Liver (tissue), 9 donors: ENCODE results near the gene HOXD13. TPM values are rescaled to one million over a fixed set of nuclear protein-coding genes. Genes with fewer than 3 reads are reported as not detected.

Source experiments
- DNase-seq: peaks from one replicate; pipeline ENCODE4 v3.0.0-alpha.2; 2017; ENCODE audit warnings: low spot score
- H3K27ac ChIP-seq, 2 donors: one replicate each; pipeline ENCODE4 v1.7.0; 2013; ENCODE audit warnings: inconsistent platforms in 2 of 2, low read length in 2 of 2, control low read depth in 1 of 2, low read depth in 1 of 2, mild to moderate bottlenecking in 1 of 2
- H3K27me3 ChIP-seq, 4 donors: one replicate each; pipeline versions ENCODE4 v1.6.1 to v1.7.0; 2013; ENCODE audit warnings: low read length in 3 of 4, inconsistent platforms in 1 of 4, mild to moderate bottlenecking in 1 of 4, moderate library complexity in 1 of 4; ENCODE audit not compliant: control insufficient read depth in 4 of 4, insufficient read depth in 4 of 4
- H3K36me3 ChIP-seq, 4 donors: one replicate each; pipeline versions ENCODE4 v1.6.1 to v1.7.0; 2013; ENCODE audit warnings: low read length in 3 of 4, mild to moderate bottlenecking in 3 of 4, low read depth in 1 of 4, moderate library complexity in 1 of 4; ENCODE audit not compliant: control insufficient read depth in 4 of 4, insufficient read depth in 3 of 4
- H3K4me1 ChIP-seq, 4 donors: one replicate each; pipeline versions ENCODE4 v1.6.1 to v1.7.0; 2013; ENCODE audit warnings: low read length in 3 of 4, mild to moderate bottlenecking in 3 of 4, moderate library complexity in 1 of 4; ENCODE audit not compliant: control insufficient read depth in 4 of 4, insufficient read depth in 4 of 4
- H3K4me3 ChIP-seq, 3 donors: one replicate each; pipeline versions ENCODE4 v1.6.1 to v1.7.0; 2013; ENCODE audit warnings: low read length in 3 of 3, control low read depth in 1 of 3, low read depth in 1 of 3, mild to moderate bottlenecking in 1 of 3
- H3K9ac ChIP-seq, 2 donors: one replicate each; pipeline ENCODE4 v1.7.0; 2013; ENCODE audit warnings: low read length in 2 of 2, mild to moderate bottlenecking in 2 of 2, moderate library complexity in 2 of 2, control low read depth in 1 of 2, low read depth in 1 of 2
- H3K9me3 ChIP-seq, 4 donors: one replicate each; pipeline versions ENCODE4 v1.6.1 to v1.7.0; 2013; ENCODE audit warnings: low read length in 3 of 4; ENCODE audit not compliant: control insufficient read depth in 4 of 4
- ATF3 ChIP-seq: IDR thresholded peaks from 2 replicates; pipeline ENCODE4 v1.6.1; 2016; ENCODE audit warnings: antibody characterized with exemption
- CTCF ChIP-seq: fragments of 150-350 bp; IDR thresholded peaks from 2 replicates; pipeline ENCODE4 v1.5.1; 2017; ENCODE audit warnings: improper control_type of control experiment, low read depth, low read length; ENCODE audit not compliant: missing input control
- EGR1 ChIP-seq, 2 donors: IDR thresholded peaks; 2 replicates each; pipeline ENCODE4 v1.6.1; 2016 to 2018; ENCODE audit warnings: antibody characterized with exemption in 2 of 2, low read depth in 2 of 2
- FOXA1 ChIP-seq: IDR thresholded peaks from 2 replicates; pipeline ENCODE4 v1.6.1; 2016; ENCODE audit warnings: antibody characterized with exemption
- FOXA2 ChIP-seq: IDR thresholded peaks from 2 replicates; pipeline ENCODE4 v1.6.1; 2016; ENCODE audit warnings: antibody characterized with exemption
- GABPA ChIP-seq, 2 donors: IDR thresholded peaks in 1 of 2; conservative IDR thresholded peaks in 1 of 2; 2 replicates each; pipeline ENCODE4 v1.6.1; 2016; ENCODE audit warnings: antibody characterized with exemption in 2 of 2, mild to moderate bottlenecking in 1 of 2, moderate library complexity in 1 of 2
- HNF4A ChIP-seq, 2 donors: conservative IDR thresholded peaks; 2 replicates each; pipeline ENCODE4 v1.6.1; 2016; ENCODE audit warnings: antibody characterized with exemption in 2 of 2, mild to moderate bottlenecking in 2 of 2
- HNF4G ChIP-seq: IDR thresholded peaks from 2 replicates; pipeline ENCODE4 v1.6.1; 2016; ENCODE audit warnings: antibody characterized with exemption
- JUND ChIP-seq, 2 donors: IDR thresholded peaks; 2 replicates each; pipeline ENCODE4 v1.6.1; 2016; ENCODE audit warnings: antibody characterized with exemption in 2 of 2
- MAX ChIP-seq: IDR thresholded peaks from 2 replicates; pipeline ENCODE4 v1.6.1; 2016; ENCODE audit warnings: antibody characterized with exemption
- NR2F2 ChIP-seq: IDR thresholded peaks from 2 replicates; pipeline ENCODE4 v1.6.1; 2016; ENCODE audit warnings: antibody characterized with exemption
- RAD21 ChIP-seq, 2 donors: IDR thresholded peaks; 2 replicates each; pipeline ENCODE4 v1.6.1; 2016; ENCODE audit warnings: antibody characterized with exemption in 2 of 2, mild to moderate bottlenecking in 2 of 2
- REST ChIP-seq: IDR thresholded peaks from 2 replicates; pipeline ENCODE4 v1.6.1; 2016; ENCODE audit warnings: antibody characterized with exemption, mild to moderate bottlenecking
- RXRA ChIP-seq, 2 donors: IDR thresholded peaks; 2 replicates each; pipeline ENCODE4 v1.6.1; 2017 to 2018; ENCODE audit warnings: antibody characterized with exemption in 2 of 2, mild to moderate bottlenecking in 1 of 2
- SP1 ChIP-seq: IDR thresholded peaks from 2 replicates; pipeline ENCODE4 v1.6.1; 2018; ENCODE audit warnings: antibody characterized with exemption, mild to moderate bottlenecking
- TAF1 ChIP-seq: conservative IDR thresholded peaks from 2 replicates; pipeline ENCODE4 v1.6.1; 2016; ENCODE audit warnings: antibody characterized with exemption, mild to moderate bottlenecking
- YY1 ChIP-seq: IDR thresholded peaks from 2 replicates; pipeline ENCODE4 v1.6.1; 2016; ENCODE audit warnings: antibody characterized with exemption, mild to moderate bottlenecking
- ZBTB33 ChIP-seq: IDR thresholded peaks from 2 replicates; pipeline ENCODE4 v1.6.1; 2016; ENCODE audit warnings: antibody characterized with exemption
- WGBS: extraction: QIAGEN DNeasy Blood & Tissue Kit; methylation state at CpG from one replicate; pipeline ENCODE4 v1.1.7; 2013; 5-methylcytosine and 5-hydroxymethylcytosine counted together
- polyA plus RNA-seq, 2 donors: library from polyadenylated mRNA; stranded (reverse) in 1 of 2; unstranded in 1 of 2; fragments of 200-250 nt in 1 of 2; fragments of >200 nt in 1 of 2; fragmentation: Nextera tagmentation in 1 of 2; extraction: Ambion mirVana in 1 of 2; gene quantifications; one replicate each; pipeline versions ENCODE4 v1.2.1 to v1.2.3, GENCODE V29; 2013 to 2015
- total RNA-seq, 2 donors: library from RNA; depleted of rRNA; stranded (reverse); fragments of >200 nt; gene quantifications; one replicate each; pipeline ENCODE4 v1.2.3, GENCODE V29; 2014
- donor health status: healthy.
- donor health status: healthy.
- donor health status: healthy.
- donor health status: healthy.
- donor health status: healthy.

Gene HOXD13
- total and polyA plus RNA-seq, 4 donors = not detected

- Histone ChIP-seq H3K4me3 (no peak overlapping the region), H3K9ac (no peak overlapping the region), H3K4me1 (peaks cover 4 to 10% (median 9%) of the 10 kb centered on the region in 4 donors), H3K27ac (no peak overlapping the region), H3K27me3 (peaks cover 21 to 48% (median 35%) of the 10 kb centered on the region in 4 donors), H3K9me3 (peaks cover 0 to 7% (median under 1%) of the 10 kb centered on the region in 4 donors), H3K36me3 (no peaks in the 10 kb centered on the region)
- 15% methylated on average over 53 of the region's 53 CpGs for WGBS
- no peak for TF ChIP-seq HNF4G
- TF ChIP-seq ATF3 = no peak
- TF ChIP-seq RXRA (IDR thresholded peaks at IDR 0.05) = no peak
- TF ChIP-seq FOXA1 = no peak
- TF ChIP-seq FOXA2 = no peak
- no peak for TF ChIP-seq MAX
- TF ChIP-seq YY1 = no peak
- no peak for TF ChIP-seq TAF1
- no peak for TF ChIP-seq RAD21 (IDR thresholded peaks at IDR 0.05)
- no peak for TF ChIP-seq SP1
- no peak for TF ChIP-seq EGR1 (IDR thresholded peaks at IDR 0.05; ENCODE audit: low read depth in 2 of 2)
- no peak for TF ChIP-seq CTCF
- TF ChIP-seq HNF4A (conservative IDR thresholded peaks at IDR 0.05) = no peak
- no peak for TF ChIP-seq REST
- TF ChIP-seq NR2F2 = no peak
- TF ChIP-seq ZBTB33 = no peak
- no peak for TF ChIP-seq JUND (IDR thresholded peaks at IDR 0.05)
- TF ChIP-seq GABPA (IDR thresholded peaks at IDR 0.05 in 1 of 2, conservative IDR thresholded peaks at IDR 0.05 in 1 of 2) = no peak
- DNase-seq = no peak
These were observed 28.9 kb downstream of the HOXD13 start for GRCh38 chr2:176121190-176122051.
